ENCODE data around the gene EIF4G2. TPM values are rescaled to one million over a fixed set of nuclear protein-coding genes. Genes with fewer than 3 reads are reported as not detected.

EIF4G2 gene
- polyA plus RNA-seq, 1 donor from 2014 or later: 1,004 TPM

DNA sequence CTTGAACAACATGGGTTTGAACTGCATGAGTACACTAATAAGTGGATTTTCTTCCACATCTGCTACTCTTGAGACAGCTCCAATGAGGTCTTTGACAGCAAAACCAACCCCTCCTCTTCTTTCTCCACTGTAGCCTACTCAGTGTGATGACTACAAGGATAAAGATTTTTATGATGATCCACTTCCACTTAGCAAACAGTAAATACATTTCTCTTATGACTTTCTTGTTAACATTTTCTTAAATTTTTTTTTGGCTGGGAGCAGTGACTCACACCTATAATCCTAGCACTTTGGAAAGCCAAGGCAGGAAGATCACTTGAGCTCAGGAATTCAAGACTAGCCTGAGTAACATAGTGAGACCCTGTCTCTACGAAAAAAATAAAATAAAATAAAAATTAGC is 9.9 kb upstream of the EIF4G2 start:
- Histone ChIP-seq H3K9ac (ENCODE audit: low read length) (no peak overlapping the region), H3K36me3 (ENCODE audit: insufficient read depth, low read length) (no peaks in the 10 kb centered on the region), H3K4me3 (ENCODE audit: low read length) (no peak overlapping the region), H3K9me2 (ENCODE audit: insufficient read depth, low read length) (no peaks in the 10 kb centered on the region), H3F3A (ENCODE audit: insufficient read depth, low read length, poor library complexity, severe bottlenecking) (no peaks in the 10 kb centered on the region), H3K27ac (ENCODE audit: low read length) (no peak overlapping the region), H3K9me3 (ENCODE audit: low read length) (no peaks in the 10 kb centered on the region), H4K20me1 (ENCODE audit: insufficient read depth) (no peaks in the 10 kb centered on the region), H2AFZ (ENCODE audit: low read depth, low read length) (no peak overlapping the region), H3K79me2 (replicated peaks; ENCODE audit: insufficient read depth, low read length) (no peaks in the 10 kb centered on the region), H3K27me3 (ENCODE audit: insufficient read depth, low read depth, low read length) (no peaks in the 10 kb centered on the region), H3K4me2 (ENCODE audit: low read length) (no peak overlapping the region)
- no peak for TF ChIP-seq EZH2 (IDR thresholded peaks at IDR 0.05; ENCODE audit: borderline replicate concordance, insufficient read depth, low read length, poor library complexity, severe bottlenecking)

- H3K36me3 ChIP-seq (ENCODE audit: insufficient read depth, low read length): no peaks in the 10 kb centered on the region
- H2AFZ ChIP-seq (ENCODE audit: low read depth, low read length): no peak overlapping the region
- H3K27ac ChIP-seq (ENCODE audit: low read length): no peak overlapping the region
- TF ChIP-seq, protein P1, sequence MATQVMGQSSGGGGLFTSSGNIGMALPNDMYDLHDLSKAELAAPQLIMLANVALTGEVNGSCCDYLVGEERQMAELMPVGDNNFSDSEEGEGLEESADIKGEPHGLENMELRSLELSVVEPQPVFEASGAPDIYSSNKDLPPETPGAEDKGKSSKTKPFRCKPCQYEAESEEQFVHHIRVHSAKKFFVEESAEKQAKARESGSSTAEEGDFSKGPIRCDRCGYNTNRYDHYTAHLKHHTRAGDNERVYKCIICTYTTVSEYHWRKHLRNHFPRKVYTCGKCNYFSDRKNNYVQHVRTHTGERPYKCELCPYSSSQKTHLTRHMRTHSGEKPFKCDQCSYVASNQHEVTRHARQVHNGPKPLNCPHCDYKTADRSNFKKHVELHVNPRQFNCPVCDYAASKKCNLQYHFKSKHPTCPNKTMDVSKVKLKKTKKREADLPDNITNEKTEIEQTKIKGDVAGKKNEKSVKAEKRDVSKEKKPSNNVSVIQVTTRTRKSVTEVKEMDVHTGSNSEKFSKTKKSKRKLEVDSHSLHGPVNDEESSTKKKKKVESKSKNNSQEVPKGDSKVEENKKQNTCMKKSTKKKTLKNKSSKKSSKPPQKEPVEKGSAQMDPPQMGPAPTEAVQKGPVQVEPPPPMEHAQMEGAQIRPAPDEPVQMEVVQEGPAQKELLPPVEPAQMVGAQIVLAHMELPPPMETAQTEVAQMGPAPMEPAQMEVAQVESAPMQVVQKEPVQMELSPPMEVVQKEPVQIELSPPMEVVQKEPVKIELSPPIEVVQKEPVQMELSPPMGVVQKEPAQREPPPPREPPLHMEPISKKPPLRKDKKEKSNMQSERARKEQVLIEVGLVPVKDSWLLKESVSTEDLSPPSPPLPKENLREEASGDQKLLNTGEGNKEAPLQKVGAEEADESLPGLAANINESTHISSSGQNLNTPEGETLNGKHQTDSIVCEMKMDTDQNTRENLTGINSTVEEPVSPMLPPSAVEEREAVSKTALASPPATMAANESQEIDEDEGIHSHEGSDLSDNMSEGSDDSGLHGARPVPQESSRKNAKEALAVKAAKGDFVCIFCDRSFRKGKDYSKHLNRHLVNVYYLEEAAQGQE (IDR thresholded peaks at IDR 0.05; ENCODE audit: borderline replicate concordance): no peak
- TF ChIP-seq, protein P2, sequence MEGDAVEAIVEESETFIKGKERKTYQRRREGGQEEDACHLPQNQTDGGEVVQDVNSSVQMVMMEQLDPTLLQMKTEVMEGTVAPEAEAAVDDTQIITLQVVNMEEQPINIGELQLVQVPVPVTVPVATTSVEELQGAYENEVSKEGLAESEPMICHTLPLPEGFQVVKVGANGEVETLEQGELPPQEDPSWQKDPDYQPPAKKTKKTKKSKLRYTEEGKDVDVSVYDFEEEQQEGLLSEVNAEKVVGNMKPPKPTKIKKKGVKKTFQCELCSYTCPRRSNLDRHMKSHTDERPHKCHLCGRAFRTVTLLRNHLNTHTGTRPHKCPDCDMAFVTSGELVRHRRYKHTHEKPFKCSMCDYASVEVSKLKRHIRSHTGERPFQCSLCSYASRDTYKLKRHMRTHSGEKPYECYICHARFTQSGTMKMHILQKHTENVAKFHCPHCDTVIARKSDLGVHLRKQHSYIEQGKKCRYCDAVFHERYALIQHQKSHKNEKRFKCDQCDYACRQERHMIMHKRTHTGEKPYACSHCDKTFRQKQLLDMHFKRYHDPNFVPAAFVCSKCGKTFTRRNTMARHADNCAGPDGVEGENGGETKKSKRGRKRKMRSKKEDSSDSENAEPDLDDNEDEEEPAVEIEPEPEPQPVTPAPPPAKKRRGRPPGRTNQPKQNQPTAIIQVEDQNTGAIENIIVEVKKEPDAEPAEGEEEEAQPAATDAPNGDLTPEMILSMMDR (IDR thresholded peaks at IDR 0.05; ENCODE audit: poor library complexity, severe bottlenecking): no peak
- TF ChIP-seq EP300 (conservative IDR thresholded peaks at IDR 0.05; ENCODE audit: poor library complexity, severe bottlenecking) (no peak), RAD21 (conservative IDR thresholded peaks at IDR 0.05) (no peak), POLR2AphosphoS5 (IDR thresholded peaks at IDR 0.05) (no peak), TAF1 (IDR thresholded peaks at IDR 0.05; ENCODE audit: low read depth) (no peak), EZH2 (IDR thresholded peaks at IDR 0.05; ENCODE audit: borderline replicate concordance, insufficient read depth, low read length, poor library complexity, severe bottlenecking) (no peak), MXI1 (conservative IDR thresholded peaks at IDR 0.05; ENCODE audit: poor library complexity, severe bottlenecking) (no peak)
- no peak overlapping the region for H3K9ac ChIP-seq (ENCODE audit: low read length)
- no peaks in the 10 kb centered on the region for H4K20me1 ChIP-seq (ENCODE audit: insufficient read depth)
- H3K79me2 ChIP-seq (replicated peaks; ENCODE audit: insufficient read depth, low read length): peaks cover 19% of the 10 kb centered on the region
- H3K27me3 ChIP-seq (ENCODE audit: insufficient read depth, low read depth, low read length): no peaks in the 10 kb centered on the region
- H3K9me3 ChIP-seq (ENCODE audit: low read length): no peaks in the 10 kb centered on the region
- H3K4me3 ChIP-seq (ENCODE audit: low read length): no peak overlapping the region
- peaks cover 7% of the 10 kb centered on the region for H3F3A ChIP-seq (ENCODE audit: insufficient read depth, low read length, poor library complexity, severe bottlenecking)
- H3K9me2 ChIP-seq (ENCODE audit: insufficient read depth, low read length): no peaks in the 10 kb centered on the region
- H3K4me2 ChIP-seq (ENCODE audit: low read length): no peak overlapping the region
Measured at GRCh38 chr11:10813945-10814344, 5.2 kb upstream of the EIF4G2 start.
